ENCODE results near the gene HSPA4. TPM values are rescaled to one million over a fixed set of nuclear protein-coding genes. Genes with fewer than 3 reads are reported as not detected.
A peak's percentile ranks its signal among the peaks of the same experiment; 100 is the strongest.

Gene HSPA4
- total and polyA plus RNA-seq, 2 of the 13 experiments (the other 11 are each of a cell fraction or from before 2014, with no cell fraction given) = 36.6 to 231 TPM

GRCh38 chr5:133025804-133026663 is 25.8 kb upstream of the HSPA4 start, which contains the start of gene ZCCHC10 (continued):
- TF ChIP-seq NFKB2 (CRISPR knock-in tag; IDR thresholded peaks at IDR 0.05; ENCODE audit: borderline replicate concordance) = peak; percentile 87; the same call in 1 of the 2 replicates
- peak; percentile 50; the same call in 1 of the 2 replicates for TF ChIP-seq SPEN (CRISPR knock-in tag; IDR thresholded peaks at IDR 0.05; ENCODE audit: low read depth)
- no peak for TF ChIP-seq ZNF766 (CRISPR knock-in tag; IDR thresholded peaks at IDR 0.05; ENCODE audit: borderline replicate concordance)
- peak; percentile 47; the same call in 1 of the 2 replicates for TF ChIP-seq DMAP1 (CRISPR knock-in tag; IDR thresholded peaks at IDR 0.05)
- TF ChIP-seq SAP130 (CRISPR knock-in tag; IDR thresholded peaks at IDR 0.05; ENCODE audit: low read depth) = peak; percentile 79
- TF ChIP-seq ZBTB21 (CRISPR knock-in tag; IDR thresholded peaks at IDR 0.05) = no peak
- TF ChIP-seq ZBTB43 (CRISPR knock-in tag; conservative IDR thresholded peaks at IDR 0.05) = 0 out of 2 replicates have a peak, but pooled peaks have one; percentile 30
- 0 out of 2 replicates have a peak, but pooled peaks have one; percentile 13 for TF ChIP-seq ATF3 (CRISPR knock-in tag; IDR thresholded peaks at IDR 0.05)
- TF ChIP-seq ZNF674 (CRISPR knock-in tag; IDR thresholded peaks at IDR 0.05; ENCODE audit: low read depth) = peak; percentile 66; the same call in 1 of the 2 replicates
- TF ChIP-seq ZKSCAN8 (CRISPR knock-in tag; IDR thresholded peaks at IDR 0.05; ENCODE audit: borderline replicate concordance) = no peak
- TF ChIP-seq YEATS4 (CRISPR knock-in tag; IDR thresholded peaks at IDR 0.05; ENCODE audit: borderline replicate concordance) = peak; percentile 62
- TF ChIP-seq, protein P1, sequence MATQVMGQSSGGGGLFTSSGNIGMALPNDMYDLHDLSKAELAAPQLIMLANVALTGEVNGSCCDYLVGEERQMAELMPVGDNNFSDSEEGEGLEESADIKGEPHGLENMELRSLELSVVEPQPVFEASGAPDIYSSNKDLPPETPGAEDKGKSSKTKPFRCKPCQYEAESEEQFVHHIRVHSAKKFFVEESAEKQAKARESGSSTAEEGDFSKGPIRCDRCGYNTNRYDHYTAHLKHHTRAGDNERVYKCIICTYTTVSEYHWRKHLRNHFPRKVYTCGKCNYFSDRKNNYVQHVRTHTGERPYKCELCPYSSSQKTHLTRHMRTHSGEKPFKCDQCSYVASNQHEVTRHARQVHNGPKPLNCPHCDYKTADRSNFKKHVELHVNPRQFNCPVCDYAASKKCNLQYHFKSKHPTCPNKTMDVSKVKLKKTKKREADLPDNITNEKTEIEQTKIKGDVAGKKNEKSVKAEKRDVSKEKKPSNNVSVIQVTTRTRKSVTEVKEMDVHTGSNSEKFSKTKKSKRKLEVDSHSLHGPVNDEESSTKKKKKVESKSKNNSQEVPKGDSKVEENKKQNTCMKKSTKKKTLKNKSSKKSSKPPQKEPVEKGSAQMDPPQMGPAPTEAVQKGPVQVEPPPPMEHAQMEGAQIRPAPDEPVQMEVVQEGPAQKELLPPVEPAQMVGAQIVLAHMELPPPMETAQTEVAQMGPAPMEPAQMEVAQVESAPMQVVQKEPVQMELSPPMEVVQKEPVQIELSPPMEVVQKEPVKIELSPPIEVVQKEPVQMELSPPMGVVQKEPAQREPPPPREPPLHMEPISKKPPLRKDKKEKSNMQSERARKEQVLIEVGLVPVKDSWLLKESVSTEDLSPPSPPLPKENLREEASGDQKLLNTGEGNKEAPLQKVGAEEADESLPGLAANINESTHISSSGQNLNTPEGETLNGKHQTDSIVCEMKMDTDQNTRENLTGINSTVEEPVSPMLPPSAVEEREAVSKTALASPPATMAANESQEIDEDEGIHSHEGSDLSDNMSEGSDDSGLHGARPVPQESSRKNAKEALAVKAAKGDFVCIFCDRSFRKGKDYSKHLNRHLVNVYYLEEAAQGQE (IDR thresholded peaks at IDR 0.05; ENCODE audit: borderline replicate concordance in 1 of 2, low read depth in 1 of 2, low read length in 2 of 2) = 0 out of 4 replicates have a peak, but pooled peaks of 1 of the 2 experiments have one; percentile 33
- TF ChIP-seq EED (CRISPR knock-in tag; IDR thresholded peaks at IDR 0.05) = 0 out of 2 replicates have a peak, but pooled peaks have one; percentile 65
- 0 out of 2 replicates have a peak, but pooled peaks have one; percentile 41 for TF ChIP-seq ZFAT (CRISPR knock-in tag; conservative IDR thresholded peaks at IDR 0.05)
- TF ChIP-seq ZFY (CRISPR knock-in tag; IDR thresholded peaks at IDR 0.05) = peak; percentile 85
